ENCODE measurements around the gene RAB28. TPM values are rescaled to one million over a fixed set of nuclear protein-coding genes. Genes with fewer than 3 reads are reported as not detected.

The RAB28 gene
- total and polyA plus RNA-seq, 2 experiments from 2014 or later = 15.3 to 23.9 TPM

DNA sequence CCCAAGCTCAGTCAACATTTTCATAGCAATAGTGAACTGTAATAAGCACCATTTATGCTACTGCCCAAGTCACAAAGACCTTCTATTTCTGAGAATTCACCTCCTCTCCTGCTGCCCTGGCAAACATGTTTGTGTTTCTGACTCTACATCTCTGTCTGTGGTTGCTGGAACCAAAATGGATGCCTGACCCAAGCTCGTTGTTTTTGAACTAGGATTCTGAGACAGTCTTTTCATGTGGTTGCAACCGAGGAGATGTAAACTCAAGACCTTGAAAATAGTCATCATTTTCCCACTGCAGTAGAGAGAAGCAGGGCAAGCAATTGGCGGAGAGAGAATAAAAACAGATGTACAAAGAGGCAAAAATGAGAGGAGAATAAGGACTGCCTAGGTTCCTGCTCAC is 160.2 kb downstream of the RAB28 start (continued):
- TF ChIP-seq, protein P1, sequence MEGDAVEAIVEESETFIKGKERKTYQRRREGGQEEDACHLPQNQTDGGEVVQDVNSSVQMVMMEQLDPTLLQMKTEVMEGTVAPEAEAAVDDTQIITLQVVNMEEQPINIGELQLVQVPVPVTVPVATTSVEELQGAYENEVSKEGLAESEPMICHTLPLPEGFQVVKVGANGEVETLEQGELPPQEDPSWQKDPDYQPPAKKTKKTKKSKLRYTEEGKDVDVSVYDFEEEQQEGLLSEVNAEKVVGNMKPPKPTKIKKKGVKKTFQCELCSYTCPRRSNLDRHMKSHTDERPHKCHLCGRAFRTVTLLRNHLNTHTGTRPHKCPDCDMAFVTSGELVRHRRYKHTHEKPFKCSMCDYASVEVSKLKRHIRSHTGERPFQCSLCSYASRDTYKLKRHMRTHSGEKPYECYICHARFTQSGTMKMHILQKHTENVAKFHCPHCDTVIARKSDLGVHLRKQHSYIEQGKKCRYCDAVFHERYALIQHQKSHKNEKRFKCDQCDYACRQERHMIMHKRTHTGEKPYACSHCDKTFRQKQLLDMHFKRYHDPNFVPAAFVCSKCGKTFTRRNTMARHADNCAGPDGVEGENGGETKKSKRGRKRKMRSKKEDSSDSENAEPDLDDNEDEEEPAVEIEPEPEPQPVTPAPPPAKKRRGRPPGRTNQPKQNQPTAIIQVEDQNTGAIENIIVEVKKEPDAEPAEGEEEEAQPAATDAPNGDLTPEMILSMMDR (conservative IDR thresholded peaks at IDR 0.05; ENCODE audit: low read depth in 2 of 2) = no peak
- no peak for TF ChIP-seq POLR2AphosphoS5 (IDR thresholded peaks at IDR 0.05; ENCODE audit: low read depth)
- TF ChIP-seq CREB1 (CRISPR knock-in tag; IDR thresholded peaks at IDR 0.05; ENCODE audit: low read depth) = no peak

- H2AFZ ChIP-seq = no peak overlapping the region
- H3K9me3 Mint-ChIP-seq = peaks cover 3% of the 10 kb centered on the region; the same call in 1 of the 3 replicates
- no peak for ATAC-seq
- H3K27me3 Mint-ChIP-seq (ENCODE audit: insufficient read depth, low read depth, poor library complexity) = peaks cover 2% of the 10 kb centered on the region
- H3K4me2 ChIP-seq = no peak overlapping the region
- no peak overlapping the region for H3K27ac Mint-ChIP-seq
- H3K4me3 Mint-ChIP-seq = no peak overlapping the region
- no peak overlapping the region for H3K27ac ChIP-seq (ENCODE audit: low read depth)
- peaks cover 13% of the 10 kb centered on the region; the same call in 2 of the 3 replicates for H3K4me1 Mint-ChIP-seq
- H3K4me1 ChIP-seq (ENCODE audit: insufficient read depth) = peaks cover 8% of the 10 kb centered on the region; the same call in 1 of the 2 replicates
- H3K79me2 ChIP-seq (replicated peaks; ENCODE audit: insufficient read depth) = no peaks in the 10 kb centered on the region
- no peaks in the 10 kb centered on the region for H3F3A ChIP-seq (replicated peaks; ENCODE audit: low read depth)
- H3K36me3 ChIP-seq (ENCODE audit: insufficient read depth) = no peaks in the 10 kb centered on the region
- DNase-seq (ENCODE audit: low spot score) = no peak
- no peaks in the 10 kb centered on the region for H3K27me3 ChIP-seq (ENCODE audit: insufficient read depth)
- no peaks in the 10 kb centered on the region for H4K20me1 ChIP-seq (replicated peaks; ENCODE audit: insufficient read depth)
- no peak overlapping the region for H3K4me3 ChIP-seq
- H3K36me3 Mint-ChIP-seq (ENCODE audit: low read depth) = peaks cover 11% of the 10 kb centered on the region; the same call in 1 of the 3 replicates
- H3K9me2 ChIP-seq (ENCODE audit: insufficient read depth) = no peaks in the 10 kb centered on the region
- TF ChIP-seq EZH2phosphoT487 (IDR thresholded peaks at IDR 0.05; ENCODE audit: unreplicated experiment) (no peak), ZNF462 (CRISPR knock-in tag; IDR thresholded peaks at IDR 0.05) (no peak), REST (IDR thresholded peaks at IDR 0.05; ENCODE audit: unreplicated experiment) (no peak), POLR2AphosphoS5 (IDR thresholded peaks at IDR 0.05; ENCODE audit: low read depth) (no peak), ZNF331 (CRISPR knock-in tag; IDR thresholded peaks at IDR 0.05; ENCODE audit: low read depth) (no peak), EZH2 (IDR thresholded peaks at IDR 0.05; ENCODE audit: low read depth, unreplicated experiment) (no peak), JUNB (IDR thresholded peaks at IDR 0.05; ENCODE audit: unreplicated experiment) (no peak)
- TF ChIP-seq, protein P2, sequence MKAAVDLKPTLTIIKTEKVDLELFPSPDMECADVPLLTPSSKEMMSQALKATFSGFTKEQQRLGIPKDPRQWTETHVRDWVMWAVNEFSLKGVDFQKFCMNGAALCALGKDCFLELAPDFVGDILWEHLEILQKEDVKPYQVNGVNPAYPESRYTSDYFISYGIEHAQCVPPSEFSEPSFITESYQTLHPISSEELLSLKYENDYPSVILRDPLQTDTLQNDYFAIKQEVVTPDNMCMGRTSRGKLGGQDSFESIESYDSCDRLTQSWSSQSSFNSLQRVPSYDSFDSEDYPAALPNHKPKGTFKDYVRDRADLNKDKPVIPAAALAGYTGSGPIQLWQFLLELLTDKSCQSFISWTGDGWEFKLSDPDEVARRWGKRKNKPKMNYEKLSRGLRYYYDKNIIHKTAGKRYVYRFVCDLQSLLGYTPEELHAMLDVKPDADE (IDR thresholded peaks at IDR 0.05) = no peak
These were observed 161.4 kb downstream of the RAB28 start for GRCh38 chr4:13322681-13323101.
